ENCODE data around the gene SPATC1L.

SPATC1L gene

GRCh38 chr21:46130831-46131587, 53.2 kb downstream of the SPATC1L start:
- TF ChIP-seq CTCF (IDR thresholded peaks at IDR 0.05; ENCODE audit: low read depth, low read length), result no peak

GRCh38 chr21:46129846-46130651, 54.2 kb downstream of the SPATC1L start:
- no peak for TF ChIP-seq CTCF (IDR thresholded peaks at IDR 0.05; ENCODE audit: low read depth, low read length)
- no peak overlapping the region for H3K4me3 ChIP-seq (ENCODE audit: low read depth, low read length)

More at GRCh38 chr21:46130831-46131587, 53.2 kb downstream of the SPATC1L start:
- no peak overlapping the region for H3K4me3 ChIP-seq (ENCODE audit: low read depth, low read length)

GRCh38 chr21:46128933-46129571, 55.2 kb downstream of the SPATC1L start:
- TF ChIP-seq CTCF (IDR thresholded peaks at IDR 0.05; ENCODE audit: low read depth, low read length), result no peak

GRCh38 chr21:46128106-46128932, 55.9 kb downstream of the SPATC1L start:
- H3K4me3 ChIP-seq (ENCODE audit: low read depth, low read length), result no peak overlapping the region
- no peak for TF ChIP-seq CTCF (IDR thresholded peaks at IDR 0.05; ENCODE audit: low read depth, low read length)

More at GRCh38 chr21:46128933-46129571, 55.2 kb downstream of the SPATC1L start:
- H3K4me3 ChIP-seq (ENCODE audit: low read depth, low read length), result no peak overlapping the region

GRCh38 chr21:46127239-46128105, 56.8 kb downstream of the SPATC1L start:
- TF ChIP-seq CTCF (IDR thresholded peaks at IDR 0.05; ENCODE audit: low read depth, low read length), result no peak
- H3K4me3 ChIP-seq (ENCODE audit: low read depth, low read length), result no peak overlapping the region
